Upper lobe of left lung (tissue), 4 donors: ENCODE measurements around the gene USP47.

Experiments used
- CTCF ChIP-seq, 6 experiments: fragments of 450-650 bp in 4 of 6; fragments of 200-600 bp in 2 of 6; sonication (generic) in 2 of 6; IDR thresholded peaks; one replicate each; pipeline ENCODE4 v1.5.1; 2016 to 2019; ENCODE audit warnings: antibody characterized with exemption in 6 of 6
- EP300 ChIP-seq, 4 donors: sonication (generic); formaldehyde crosslinking; IDR thresholded peaks; one replicate each; pipeline ENCODE4 v1.5.1; 2017; ENCODE audit warnings: antibody characterized with exemption in 4 of 4, control low read depth in 2 of 4
- POLR2A ChIP-seq, 4 donors: fragments of 450-650 bp; IDR thresholded peaks; one replicate each; pipeline ENCODE4 v1.5.1; 2016 to 2017; ENCODE audit warnings: antibody characterized with exemption in 4 of 4, mild to moderate bottlenecking in 2 of 4

GRCh38 chr11:11965192-11965591 lies 123.4 kb downstream of the USP47 start:
- no peak for TF ChIP-seq POLR2A (IDR thresholded peaks at IDR 0.05)
- TF ChIP-seq CTCF (IDR thresholded peaks at IDR 0.05) = no peak
- TF ChIP-seq EP300 (IDR thresholded peaks at IDR 0.05) = no peak
